GM23248 (cell line): ENCODE results near the gene EDN3. TPM values are rescaled to one million over a fixed set of nuclear protein-coding genes. Genes with fewer than 3 reads are reported as not detected.

ENCODE experiments used
- DNase-seq: peaks from one replicate; pipeline ENCODE4 v3.0.0-alpha.2; 2015
- H2AFZ ChIP-seq: fragments of 200-600 bp; sonication (generic); 2 replicates; pipeline ENCODE4 v1.6.1; 2016; ENCODE audit warnings: antibody characterized with exemption
- H3F3A ChIP-seq: fragments of 200-600 bp; sonication (generic); 2 replicates; pipeline ENCODE4 v1.6.1; 2016; ENCODE audit warnings: mild to moderate bottlenecking, antibody characterized with exemption, mixed run types; ENCODE audit not compliant: insufficient read depth
- H3K27ac ChIP-seq: fragments of 200-600 bp; sonication (generic); 2 replicates; pipeline ENCODE4 v1.5.1; 2016; ENCODE audit warnings: mild to moderate bottlenecking
- H3K27me3 ChIP-seq: fragments of 200-600 bp; sonication (generic); replicated peaks from 2 replicates; pipeline ENCODE4 v1.6.1; 2016; ENCODE audit warnings: mild to moderate bottlenecking; ENCODE audit not compliant: insufficient read depth
- H3K36me3 ChIP-seq: fragments of 200-600 bp; sonication (generic); 2 replicates; pipeline ENCODE4 v1.6.1; 2016; ENCODE audit warnings: low read depth, mild to moderate bottlenecking
- H3K4me1 ChIP-seq: fragments of 200-600 bp; sonication (generic); 2 replicates; pipeline ENCODE4 v1.6.1; 2016; ENCODE audit warnings: mild to moderate bottlenecking; ENCODE audit not compliant: insufficient read depth
- H3K4me2 ChIP-seq: fragments of 200-600 bp; sonication (generic); one replicate; pipeline ENCODE4 v1.6.1; 2016; ENCODE audit warnings: mild to moderate bottlenecking; ENCODE audit not compliant: unreplicated experiment
- H3K4me3 ChIP-seq: fragments of 200-600 bp; sonication (generic); 2 replicates; pipeline ENCODE4 v1.5.1; 2016; ENCODE audit warnings: mild to moderate bottlenecking
- H3K79me2 ChIP-seq: fragments of 200-600 bp; sonication (generic); 2 replicates; pipeline ENCODE4 v1.6.1; 2016; ENCODE audit warnings: mild to moderate bottlenecking; ENCODE audit not compliant: insufficient read depth
- H3K9ac ChIP-seq: fragments of 200-600 bp; sonication (generic); 2 replicates; pipeline ENCODE4 v1.6.1; 2016; ENCODE audit warnings: mild to moderate bottlenecking
- H3K9me2 ChIP-seq: fragments of 200-600 bp; sonication (generic); 2 replicates; pipeline ENCODE4 v1.6.1; 2016; ENCODE audit warnings: mixed run types, mild to moderate bottlenecking, moderate library complexity; ENCODE audit not compliant: insufficient read depth
- H3K9me3 ChIP-seq: fragments of 200-600 bp; sonication (generic); one replicate; pipeline ENCODE4 v1.6.1; 2017; ENCODE audit warnings: low read depth
- H4K20me1 ChIP-seq: fragments of 200-600 bp; sonication (generic); 2 replicates; pipeline ENCODE4 v1.6.0; 2016; ENCODE audit not compliant: insufficient read depth
- EZH2 ChIP-seq: fragments of 200-600 bp; sonication (generic); IDR thresholded peaks from 2 replicates; pipeline ENCODE4 v1.6.1; 2018; ENCODE audit warnings: antibody characterized with exemption, mild to moderate bottlenecking; ENCODE audit not compliant: insufficient read depth, poor library complexity, severe bottlenecking
- EZH2phosphoT487 ChIP-seq: fragments of 200-600 bp; sonication (generic); IDR thresholded peaks from 2 replicates; pipeline ENCODE4 v1.6.1; 2018; ENCODE audit warnings: antibody characterized with exemption, moderate library complexity, mild to moderate bottlenecking, low read depth; ENCODE audit not compliant: insufficient read depth
- WGBS, 2 experiments: methylation state at CpG; one replicate each; pipeline ENCODE4 v1.1.6; 2015 to 2017; ENCODE audit warnings: low lambda C conversion rate in 2 of 2, low coverage in 1 of 2; ENCODE audit errors: missing lambda C conversion rate in 2 of 2; 5-methylcytosine and 5-hydroxymethylcytosine counted together
- in situ Hi-C: fragments of 300-500 bp; cut with MboI; formaldehyde crosslinking; loops from 2 replicates; pipeline ENCODE4 v1.15.0; 2020
- polyA plus RNA-seq: library from polyadenylated mRNA; unstranded; fragments of >200 nt; fragmentation: Nextera tagmentation; extraction: Ambion mirVana; gene quantifications from 2 replicates; pipeline ENCODE4 v1.2.1, GENCODE V29; 2016
- total RNA-seq: library from RNA; depleted of rRNA; stranded (reverse); fragments of >200 nt; shearing (Covaris generic); gene quantifications from 2 replicates; pipeline ENCODE4 v1.2.3, GENCODE V29; 2014

EDN3 gene
- total and polyA plus RNA-seq, 2 experiments from 2014 or later: not detected

DNA sequence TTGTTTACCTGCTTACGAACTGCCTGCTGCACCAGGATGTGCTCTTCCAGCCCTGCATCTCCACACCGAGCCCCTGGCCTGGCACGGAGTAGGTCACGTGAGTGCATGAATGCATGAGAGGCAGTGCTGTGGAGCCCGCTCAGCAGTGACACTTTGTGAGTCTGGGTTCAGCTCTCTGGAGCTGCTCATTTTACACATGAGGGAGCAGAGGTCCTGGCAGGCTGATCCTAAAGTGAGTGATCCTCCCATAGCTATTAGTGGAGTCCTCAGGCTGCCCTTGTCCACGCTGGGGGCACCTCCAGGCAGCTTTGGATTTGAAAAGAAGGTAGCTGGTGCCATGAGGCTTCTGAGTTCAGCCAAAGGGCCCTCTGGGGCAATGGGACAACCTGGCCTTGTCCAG, 64.2 kb downstream of the EDN3 start:
- Histone ChIP-seq H3K9me3 (no peaks in the 10 kb centered on the region), H3K27ac (no peak overlapping the region), H4K20me1 (no peaks in the 10 kb centered on the region), H3K9ac (no peak overlapping the region), H3K4me2 (no peak overlapping the region), H3K4me3 (no peak overlapping the region), H3K9me2 (no peaks in the 10 kb centered on the region), H2AFZ (no peak overlapping the region), H3F3A (no peaks in the 10 kb centered on the region), H3K27me3 (no peaks in the 10 kb centered on the region), H3K79me2 (no peaks in the 10 kb centered on the region), H3K36me3 (no peaks in the 10 kb centered on the region), H3K4me1 (no peaks in the 10 kb centered on the region)
- 34 to 40% methylated on average over 6 of the region's 6 CpGs for WGBS, 2 experiments
- TF ChIP-seq EZH2 (no peak), EZH2phosphoT487 (no peak)
- DNase-seq: no peak
- in situ Hi-C loops: no loop called here

- TF ChIP-seq EZH2phosphoT487 (no peak), EZH2 (no peak)
- no peak for DNase-seq
These were observed 65.3 kb downstream of the EDN3 start for GRCh38 chr20:59365611-59366285.

DNA sequence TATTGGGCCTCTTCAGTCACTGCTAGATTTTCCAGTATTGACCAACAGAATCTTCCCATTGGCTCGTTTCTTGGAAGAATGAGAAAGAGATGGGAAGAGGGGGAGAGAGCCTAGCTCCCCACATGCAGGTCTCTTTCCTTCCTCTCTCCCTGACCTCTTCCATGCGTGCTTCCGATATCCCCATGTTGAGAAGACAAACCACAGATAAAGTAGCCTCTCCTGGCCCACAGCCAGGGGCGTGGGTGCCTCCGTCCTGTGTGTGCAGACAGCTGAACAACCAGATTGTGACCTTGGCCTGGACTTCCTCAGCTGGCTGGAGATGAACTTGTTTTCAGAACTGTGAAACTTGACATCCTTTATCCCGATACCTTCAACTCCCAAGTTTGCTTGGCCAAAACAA, 71.0 kb downstream of the EDN3 start:
- no peak overlapping the region for H3K4me2 ChIP-seq
- H3K9me3 ChIP-seq: no peaks in the 10 kb centered on the region
- H2AFZ ChIP-seq: no peak overlapping the region
- TF ChIP-seq EZH2 (no peak), EZH2phosphoT487 (no peak)
- H4K20me1 ChIP-seq: no peaks in the 10 kb centered on the region
- no peak for DNase-seq
- H3K9ac ChIP-seq: no peak overlapping the region
- H3K9me2 ChIP-seq: no peaks in the 10 kb centered on the region
- no peaks in the 10 kb centered on the region for H3K79me2 ChIP-seq
- H3K36me3 ChIP-seq: no peaks in the 10 kb centered on the region
- H3K4me1 ChIP-seq: no peaks in the 10 kb centered on the region
- H3K27me3 ChIP-seq: no peaks in the 10 kb centered on the region
- no peak overlapping the region for H3K4me3 ChIP-seq
- no peak overlapping the region for H3K27ac ChIP-seq
- in situ Hi-C loops: no loop called here
- WGBS, 2 experiments: 25 to 26% methylated on average over 6 of the region's 6 CpGs
- H3F3A ChIP-seq: no peaks in the 10 kb centered on the region

More at GRCh38 chr20:59365611-59366285, 65.3 kb downstream of the EDN3 start:
- Histone ChIP-seq H3K27ac (no peak overlapping the region), H3K36me3 (no peaks in the 10 kb centered on the region), H3K4me1 (no peaks in the 10 kb centered on the region), H3K9me2 (no peaks in the 10 kb centered on the region), H3K9me3 (no peaks in the 10 kb centered on the region), H2AFZ (no peak overlapping the region), H3K4me2 (no peak overlapping the region), H3F3A (no peaks in the 10 kb centered on the region), H3K79me2 (no peaks in the 10 kb centered on the region), H3K4me3 (no peak overlapping the region), H4K20me1 (no peaks in the 10 kb centered on the region), H3K27me3 (no peaks in the 10 kb centered on the region), H3K9ac (no peak overlapping the region)
- 58% methylated on average over 24 of the region's 24 CpGs for WGBS, 2 experiments
- in situ Hi-C loops: no loop called here

DNA sequence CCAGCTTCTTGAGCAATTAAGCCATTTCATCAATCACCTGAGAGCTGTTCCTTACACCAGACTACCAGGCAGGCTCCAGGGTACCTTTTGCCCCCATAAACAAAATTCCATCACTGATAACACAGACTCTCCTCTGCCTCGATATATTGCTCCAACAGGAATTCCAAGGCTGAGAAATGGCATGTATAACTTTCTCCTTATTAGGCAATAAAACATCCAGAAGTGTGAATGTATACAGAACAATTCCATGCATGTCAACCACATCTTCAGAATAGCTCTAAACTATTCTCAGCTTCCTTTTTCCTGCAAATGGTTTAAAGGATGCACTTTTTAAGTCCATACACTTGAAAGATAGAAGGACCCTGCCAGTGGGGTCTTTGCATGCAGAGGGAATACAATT, 73.8 kb downstream of the EDN3 start:
- in situ Hi-C loops: no loop called here
- no peak for DNase-seq
- Histone ChIP-seq H3K9me2 (no peaks in the 10 kb centered on the region), H3K79me2 (no peaks in the 10 kb centered on the region), H3K27ac (no peak overlapping the region), H3K4me2 (no peak overlapping the region), H4K20me1 (no peaks in the 10 kb centered on the region), H3K9me3 (no peaks in the 10 kb centered on the region), H3K27me3 (no peaks in the 10 kb centered on the region), H3F3A (no peaks in the 10 kb centered on the region), H3K4me1 (no peaks in the 10 kb centered on the region), H2AFZ (no peak overlapping the region), H3K4me3 (no peak overlapping the region), H3K36me3 (no peaks in the 10 kb centered on the region), H3K9ac (no peak overlapping the region)
- no peak for TF ChIP-seq EZH2phosphoT487
- TF ChIP-seq EZH2: no peak
- 0 to 4% methylated on average over 1 of the region's 1 CpG for WGBS, 2 experiments
